LHCN-M2 (cell line): ENCODE results near the gene COL27A1. TPM values are rescaled to one million over a fixed set of nuclear protein-coding genes. Genes with fewer than 3 reads are reported as not detected.

Experiments used
- DNase-seq: peaks from one replicate; pipeline ENCODE4 v3.0.0-alpha.2; 2012; ENCODE audit warnings: low read depth
- polyA plus RNA-seq: library from polyadenylated mRNA; unstranded; fragments of >200 nt; gene quantifications from one replicate; pipeline ENCODE4 v1.2.1, GENCODE V29; 2012; ENCODE audit warnings: missing spikeins
- total RNA-seq: library from RNA; depleted of rRNA; stranded (reverse); fragments of >200 nt; gene quantifications from 2 replicates; pipeline ENCODE4 v1.2.3, GENCODE V29; 2014; rRNA removed

Gene COL27A1
- total RNA-seq, result 6.7 and 11.4 TPM in 2 replicates
- polyA plus RNA-seq, result 3.5 TPM

DNA sequence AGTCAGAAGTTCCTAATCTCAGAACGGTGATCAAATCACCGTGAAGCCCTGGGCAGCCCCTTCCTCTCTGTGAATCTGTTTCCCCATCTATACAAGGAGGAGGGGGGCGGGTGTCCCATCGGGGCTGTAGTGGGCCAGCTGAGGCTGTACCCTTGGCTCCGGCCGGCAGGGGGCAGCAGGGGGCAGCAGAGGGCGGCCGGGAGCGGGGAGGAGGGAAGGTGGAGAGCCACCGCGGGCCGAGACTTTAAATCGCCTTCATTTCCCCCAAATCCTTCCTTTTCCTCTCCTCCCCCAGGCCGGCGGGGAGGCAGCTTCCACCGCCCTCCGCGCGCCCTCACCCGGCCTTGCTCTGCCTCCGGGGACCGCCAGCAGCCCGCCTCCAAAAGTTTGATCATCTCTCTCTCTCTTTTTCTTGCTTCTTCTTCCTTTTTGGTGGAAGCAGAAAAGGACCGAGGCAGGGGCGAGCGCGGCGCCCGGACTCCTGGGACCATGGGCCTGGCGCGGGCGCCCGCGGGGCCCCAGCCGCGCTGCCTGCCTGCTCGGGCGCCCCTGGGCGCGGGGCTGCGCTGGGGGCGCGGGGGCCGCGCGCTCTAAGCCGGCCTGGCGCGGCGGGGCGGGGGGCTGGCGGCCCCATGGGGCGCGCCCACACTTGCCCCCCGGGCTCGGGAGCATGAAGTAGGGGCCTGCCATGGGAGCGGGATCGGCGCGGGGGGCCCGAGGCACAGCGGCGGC is at the start of gene COL27A1:
Gene COL27A1 (plus strand): TSS at position 275 of the 732 bp plus-strand sequence. CDS start 414 bp downstream, at position 689.
- peak; percentile 72 for DNase-seq

DNA sequence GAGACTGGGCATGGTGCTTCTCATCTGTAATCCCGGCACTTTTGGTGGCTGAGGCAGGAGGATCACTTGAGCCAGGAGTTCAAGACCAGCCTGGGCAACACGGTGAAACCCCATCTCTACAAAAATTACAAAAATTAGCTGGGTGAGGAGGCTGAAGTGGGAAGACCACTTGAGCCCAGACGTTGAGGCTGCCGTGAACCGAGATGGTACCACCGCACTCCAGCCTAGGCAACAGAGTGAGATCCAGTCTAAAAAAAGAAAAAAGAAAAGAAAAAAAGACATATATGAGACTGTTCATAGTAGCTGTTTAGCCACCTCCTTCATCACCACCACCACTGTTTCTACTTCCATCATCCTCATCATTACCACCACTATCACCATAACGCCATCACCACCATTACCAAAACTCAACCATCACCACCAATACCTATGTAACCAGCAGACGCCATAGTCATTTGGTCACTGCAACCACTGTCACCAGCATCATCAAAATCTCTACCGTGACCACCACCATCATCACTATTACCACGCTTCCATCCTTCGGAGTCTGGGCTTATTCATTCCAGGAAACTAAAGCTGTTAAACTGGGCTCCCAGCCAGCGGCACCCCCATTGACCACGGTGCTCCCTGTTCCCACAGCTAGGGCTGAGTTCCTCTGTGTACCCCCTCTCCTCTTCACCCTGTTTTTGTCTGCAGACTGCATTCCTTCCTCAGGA is 47.9 kb upstream of the COL27A1 start:
- no peak for DNase-seq

DNA sequence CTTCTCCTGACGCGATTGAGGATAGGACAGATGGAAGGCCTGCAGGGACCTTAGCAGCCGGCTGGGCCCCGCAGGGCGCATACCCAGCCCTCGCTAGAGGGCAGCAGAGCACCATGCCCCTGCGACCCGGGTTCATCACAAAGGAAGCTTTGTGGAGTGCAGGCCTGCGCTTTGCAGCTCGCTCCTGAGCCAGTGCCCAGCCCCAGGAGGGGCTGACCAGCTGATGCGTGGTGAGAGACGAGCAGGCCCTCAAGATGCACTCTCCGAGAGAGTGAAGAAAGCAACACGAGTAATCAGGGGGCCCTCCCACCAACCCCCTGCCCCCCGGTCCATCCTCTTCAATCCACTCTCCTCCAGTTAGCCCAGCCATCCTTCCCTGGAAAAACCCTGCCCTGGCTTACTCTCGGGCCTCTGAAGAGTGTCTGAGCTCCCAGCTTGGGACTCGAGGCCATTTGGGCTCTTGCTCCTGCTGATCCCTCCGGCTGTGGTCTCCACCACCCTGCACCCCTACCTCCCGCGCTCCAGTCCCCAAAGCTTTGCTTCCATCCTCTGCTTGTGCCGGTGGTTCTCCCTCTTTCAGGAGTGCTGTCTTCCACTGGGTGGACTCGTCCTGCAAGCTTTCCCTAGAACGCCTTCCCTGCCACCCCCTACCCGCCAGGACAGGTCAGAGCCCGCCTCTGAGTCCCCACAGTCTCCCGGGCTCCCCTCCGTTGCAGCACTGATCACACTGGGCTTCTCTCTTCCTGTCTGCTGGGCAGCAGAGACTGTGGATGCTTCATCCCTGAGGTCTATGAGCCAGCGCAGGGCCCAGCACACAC is 47.1 kb upstream of the COL27A1 start:
- DNase-seq, result peak; percentile 60

DNA sequence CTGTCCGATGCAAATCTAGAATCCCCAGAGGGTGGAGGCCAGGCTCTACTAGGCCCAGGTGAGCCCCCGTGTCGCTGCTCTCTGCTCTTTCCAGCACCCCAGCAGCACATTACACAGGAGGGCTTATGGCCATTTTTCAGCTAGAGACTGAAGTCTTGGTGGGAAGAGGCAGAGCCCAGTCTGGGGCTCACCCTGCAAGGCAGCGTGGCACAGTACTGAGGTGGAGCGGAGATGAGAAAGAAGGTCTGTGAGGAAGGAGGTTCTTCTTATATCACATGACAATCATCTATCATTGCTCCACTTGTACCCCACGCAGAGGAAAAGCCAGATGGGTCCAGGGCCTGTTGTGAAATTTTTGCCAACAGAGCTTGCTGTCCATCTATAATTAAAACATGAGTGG is 46.2 kb upstream of the COL27A1 start:
- no peak for DNase-seq

DNA sequence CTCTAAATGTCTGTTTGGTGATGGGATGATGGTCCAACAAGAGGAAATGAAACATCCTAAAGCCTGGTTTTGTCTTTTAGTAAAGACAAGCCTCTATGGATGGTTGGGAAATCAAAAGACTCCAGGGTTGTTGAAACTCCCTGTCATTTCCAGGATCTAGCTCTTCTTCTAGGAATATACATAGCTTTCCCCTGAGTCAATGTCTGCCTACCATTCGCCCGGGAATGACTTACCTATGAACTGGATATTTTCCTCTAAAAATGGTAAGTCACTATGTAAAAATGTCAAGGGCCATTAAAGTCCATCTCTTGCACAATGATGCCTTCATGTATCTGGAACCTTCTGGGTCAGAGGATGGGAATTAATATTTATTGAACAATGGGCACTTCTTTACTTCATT is 45.2 kb upstream of the COL27A1 start:
- peak; percentile 45 for DNase-seq

DNA sequence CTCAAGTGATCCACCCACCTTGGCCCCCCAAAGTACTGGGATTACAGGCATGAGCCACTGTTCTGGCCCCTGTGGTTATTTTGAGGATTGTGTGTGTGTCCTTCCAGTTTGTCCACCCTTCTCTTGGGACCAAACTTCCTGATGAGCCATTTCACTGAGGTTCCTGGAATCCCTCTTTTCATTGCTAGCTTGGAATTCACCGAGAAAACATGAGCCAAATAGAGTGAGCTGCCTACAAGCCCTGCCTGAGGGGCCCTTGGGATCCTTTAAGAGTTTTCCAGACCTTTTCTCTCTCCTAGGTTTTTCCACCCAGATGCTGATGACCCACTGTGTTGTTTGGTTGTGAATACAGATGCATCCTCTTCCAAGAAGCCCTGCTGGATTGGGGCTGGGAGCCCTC is 43.0 kb upstream of the COL27A1 start:
- no peak for DNase-seq

DNA sequence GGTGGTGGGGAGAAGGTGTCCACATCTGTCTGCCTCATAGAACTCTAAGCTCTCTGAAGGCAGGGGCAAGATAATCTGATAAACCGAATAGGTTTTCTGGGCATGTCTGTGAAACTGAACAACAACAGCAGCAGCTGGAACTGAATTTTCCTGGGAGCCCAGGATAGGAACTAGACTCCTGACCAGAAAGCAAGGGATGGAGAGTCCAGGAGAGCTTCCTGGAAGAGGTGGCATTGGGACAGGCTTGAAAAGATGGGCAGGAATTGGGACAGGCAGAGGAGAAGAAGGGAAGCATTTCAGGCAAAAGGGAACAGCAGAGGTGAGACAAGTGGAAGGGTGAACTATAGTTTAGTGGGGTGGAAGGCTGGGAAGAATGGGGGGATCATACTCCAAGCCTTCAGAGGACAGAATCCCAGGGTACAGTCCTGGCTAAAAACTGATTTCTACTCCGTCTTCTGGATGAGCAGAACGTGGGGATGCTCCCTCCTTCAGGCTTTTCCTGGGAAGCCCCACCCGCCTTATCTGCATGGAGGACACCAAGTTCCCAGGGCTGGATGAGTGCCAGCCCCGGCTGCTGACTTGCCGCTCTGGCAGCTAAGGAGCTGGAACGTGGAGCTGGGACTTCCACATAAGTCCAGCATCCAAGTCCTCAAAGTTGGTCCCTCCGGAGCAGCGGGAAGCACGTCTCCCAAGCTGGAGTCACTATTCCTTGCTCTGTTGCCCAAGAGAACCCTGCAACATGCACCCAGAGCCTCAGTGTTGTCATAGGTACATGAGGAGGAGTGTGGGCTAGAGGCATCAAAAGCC is 42.4 kb upstream of the COL27A1 start:
- DNase-seq, result peak; percentile 46

DNA sequence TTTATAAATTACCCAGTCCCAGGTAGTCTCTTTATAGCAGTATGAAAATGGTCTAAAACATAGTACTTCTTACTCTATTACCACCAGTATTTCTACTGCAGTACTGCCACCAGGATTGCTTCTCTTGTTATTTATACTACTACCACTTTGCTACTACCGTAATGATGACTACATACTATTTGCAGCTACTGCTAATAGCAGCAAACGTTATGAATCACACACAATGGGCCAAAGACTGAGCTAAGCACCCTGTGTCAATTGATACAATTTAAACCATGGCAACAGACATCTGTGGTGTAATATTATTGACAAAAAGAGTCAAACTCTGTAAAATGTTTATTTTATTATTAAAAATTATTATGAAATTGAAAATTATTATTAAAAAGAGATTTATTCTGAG is 41.0 kb upstream of the COL27A1 start:
- DNase-seq, result no peak

DNA sequence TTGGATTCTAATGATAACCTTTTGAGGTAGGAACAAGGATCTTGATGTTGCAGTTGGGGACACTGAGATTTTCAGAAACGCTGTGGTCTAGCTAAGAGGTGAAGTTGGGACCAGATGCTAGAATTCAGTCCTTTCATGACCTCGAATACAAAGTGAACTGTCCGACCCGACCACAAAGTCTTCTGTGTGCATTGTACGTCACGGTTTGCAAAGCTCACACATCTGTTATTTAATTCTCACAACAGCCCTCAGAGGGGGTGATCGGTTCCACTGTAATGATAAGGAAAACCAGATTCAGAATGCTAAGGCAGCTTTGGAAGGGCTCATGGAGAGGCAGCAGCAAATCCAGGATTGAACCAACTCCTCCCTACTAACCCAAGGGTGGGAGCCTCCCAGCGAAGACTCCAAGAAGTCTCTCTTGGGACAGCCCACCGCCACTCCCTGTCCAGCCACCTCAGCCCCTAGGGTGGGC is 39.6 kb upstream of the COL27A1 start:
- no peak for DNase-seq

DNA sequence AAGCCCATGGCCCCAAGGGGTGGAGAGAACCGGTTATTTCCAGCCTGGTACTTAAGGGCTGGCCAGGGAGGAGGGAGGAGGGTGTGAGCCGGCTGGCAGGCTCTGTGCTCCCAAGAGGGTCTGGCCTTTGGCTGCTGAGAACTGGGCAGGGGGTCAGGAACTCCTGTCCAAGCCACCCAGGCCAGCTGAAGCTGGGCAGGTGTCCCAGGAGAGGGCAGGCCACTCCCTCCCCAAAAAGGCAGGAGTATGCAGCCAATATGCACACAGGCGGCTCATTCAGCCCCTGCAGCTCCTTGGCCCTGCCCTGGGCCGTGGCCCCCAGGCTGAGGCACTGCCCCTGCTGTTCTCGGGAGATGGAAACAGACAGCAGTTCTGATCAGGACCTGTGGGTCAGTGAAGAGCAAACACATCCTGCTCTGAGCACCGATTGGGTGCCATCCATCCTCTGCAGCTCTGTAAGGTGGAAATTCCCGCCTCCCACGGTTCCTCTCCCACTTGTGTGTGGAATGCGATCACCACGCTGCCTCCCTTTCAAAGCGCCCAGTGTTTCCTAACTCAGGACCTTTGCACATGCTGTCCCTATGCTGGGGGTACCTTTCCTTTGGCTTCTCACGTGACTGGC is 39.1 kb upstream of the COL27A1 start:
- no peak for DNase-seq

DNA sequence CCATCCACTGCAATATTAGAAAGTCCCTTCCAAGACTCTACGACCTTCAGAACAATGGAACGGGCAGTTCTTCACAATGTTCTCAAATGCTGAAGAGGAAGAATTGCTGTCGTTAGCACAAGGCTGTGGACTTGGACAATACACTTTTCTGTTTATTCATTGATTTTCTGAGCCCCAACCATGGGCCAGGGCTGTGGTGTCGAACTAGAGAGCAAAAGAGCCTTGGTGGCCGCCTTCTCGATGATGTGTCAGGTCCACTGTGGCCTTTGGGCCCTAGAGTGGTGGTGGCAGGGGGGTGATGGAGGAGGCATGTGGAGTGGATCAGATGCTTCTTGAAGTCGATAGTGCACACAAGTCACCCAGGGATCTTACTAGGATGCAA is 37.7 kb upstream of the COL27A1 start:
- DNase-seq, result no peak

DNA sequence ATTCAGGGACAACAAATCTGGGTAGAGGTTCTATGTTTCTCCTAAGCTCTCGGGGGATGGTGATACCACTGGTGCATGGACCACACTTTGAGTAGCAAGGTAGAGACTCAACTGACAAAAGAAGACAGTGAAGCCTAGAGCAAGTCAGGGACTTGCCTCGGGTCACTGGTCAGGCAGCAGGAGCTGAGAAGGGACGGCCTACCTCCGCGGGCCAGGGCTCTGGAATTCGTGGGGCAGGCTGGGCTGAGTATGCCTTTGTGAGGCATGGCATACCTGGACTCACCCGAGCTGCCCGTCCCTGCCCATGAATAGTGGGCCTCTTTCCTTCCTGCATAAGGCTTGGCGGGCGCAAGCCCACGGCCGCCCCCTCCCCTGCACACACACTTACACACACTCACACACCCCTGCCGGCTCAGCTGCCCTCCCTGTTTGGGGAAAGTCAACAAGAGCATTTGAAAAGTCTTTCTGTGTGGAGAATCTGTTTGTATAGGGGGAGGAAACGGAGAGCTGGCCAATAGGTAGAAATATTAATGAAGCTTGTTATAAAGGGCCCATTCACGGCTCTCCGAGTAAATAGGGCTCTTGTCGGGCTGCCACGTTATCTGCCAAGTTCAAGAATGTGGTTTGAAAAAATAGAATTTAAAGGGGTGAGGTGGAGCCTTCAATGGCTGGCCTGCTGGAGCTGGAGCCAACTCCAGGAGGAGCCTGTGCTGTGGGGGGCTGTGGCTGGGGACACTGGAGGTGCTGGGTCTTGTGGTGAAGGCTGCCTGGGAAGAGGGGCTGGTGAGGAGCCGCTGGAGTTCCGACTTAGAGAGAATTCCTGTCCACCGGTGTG is 37.1 kb upstream of the COL27A1 start:
- DNase-seq, result no peak

DNA sequence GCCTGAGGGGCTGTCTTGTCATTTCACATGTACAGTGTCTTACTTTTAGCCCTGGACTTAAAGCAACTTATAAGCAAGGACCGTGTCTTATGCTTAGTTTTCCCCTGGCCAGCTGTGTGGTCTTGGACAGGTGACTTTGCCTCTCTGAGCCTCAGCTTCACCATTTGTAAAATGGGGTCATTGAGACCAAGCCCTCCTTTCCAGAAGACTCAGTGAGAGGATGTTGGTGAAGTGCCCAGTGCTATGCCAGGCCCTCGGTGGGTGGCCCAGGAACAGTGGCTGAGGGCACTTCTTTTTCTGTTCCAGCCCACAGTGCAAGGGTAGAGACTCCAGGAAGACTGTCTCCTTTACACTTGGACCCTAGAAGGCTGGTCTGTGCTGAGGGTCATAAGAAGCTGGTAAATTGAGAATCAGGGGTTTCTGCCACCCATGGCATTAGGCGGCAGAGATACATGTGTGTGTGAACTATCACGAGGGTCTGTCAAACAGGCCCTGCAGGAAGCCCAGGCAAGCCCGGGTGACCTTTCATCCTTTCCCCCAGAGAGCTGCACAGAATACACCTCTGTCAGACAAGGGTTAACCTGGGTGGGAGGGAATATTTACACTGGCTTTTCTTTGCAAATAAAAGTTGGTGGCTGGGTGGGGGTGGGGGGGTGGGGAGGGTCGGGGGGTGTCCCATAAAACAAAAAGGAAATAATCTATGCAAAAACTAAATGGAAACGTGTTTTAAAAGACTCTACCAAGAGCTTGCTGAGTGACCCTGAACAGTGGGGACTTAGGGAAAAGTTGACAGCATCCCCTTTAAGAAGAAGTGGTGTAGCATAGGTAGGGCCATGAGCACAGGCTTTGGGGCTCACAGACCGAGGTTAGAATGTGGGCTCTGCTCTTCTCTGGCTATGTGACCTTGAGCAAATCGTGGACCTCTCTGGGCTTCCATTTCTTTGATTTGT is 35.8 kb upstream of the COL27A1 start:
- DNase-seq, result no peak

DNA sequence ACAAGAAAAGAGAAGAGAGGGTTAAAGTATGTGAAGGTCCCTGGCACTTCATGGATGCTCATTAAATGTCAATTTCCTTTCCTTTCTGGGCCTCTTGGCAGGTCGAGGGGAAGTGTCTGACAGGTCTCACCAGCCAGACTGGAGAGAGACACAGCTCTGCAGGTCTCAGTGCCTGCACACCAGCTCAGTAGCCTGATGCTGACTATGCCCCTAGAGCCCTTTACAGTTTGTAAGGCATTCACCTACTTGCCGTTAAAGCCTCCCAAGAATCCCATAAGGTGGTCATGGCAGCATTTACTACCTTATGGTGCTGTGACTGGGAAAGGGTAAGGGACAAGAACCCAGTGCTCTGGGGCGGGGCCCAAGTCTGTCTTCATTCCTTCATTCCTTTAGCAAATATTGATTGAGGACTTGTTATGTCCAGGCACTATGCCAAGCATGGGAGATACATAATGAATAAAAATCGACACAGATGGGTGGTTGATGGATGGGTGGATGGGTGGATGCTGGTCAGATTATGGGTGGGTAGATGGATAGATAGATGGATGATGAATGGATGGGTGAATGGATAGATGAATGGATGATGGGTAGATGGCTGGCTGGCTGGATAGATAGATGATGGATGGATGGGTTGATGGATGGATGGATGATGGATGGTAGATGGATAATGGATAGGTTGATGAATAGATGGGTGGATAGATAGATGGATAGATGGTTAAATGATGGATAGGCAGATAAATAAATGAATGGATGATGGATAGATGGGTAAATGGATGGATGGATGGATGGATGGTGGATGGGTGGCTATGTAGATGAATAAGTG is 34.9 kb upstream of the COL27A1 start:
- no peak for DNase-seq

DNA sequence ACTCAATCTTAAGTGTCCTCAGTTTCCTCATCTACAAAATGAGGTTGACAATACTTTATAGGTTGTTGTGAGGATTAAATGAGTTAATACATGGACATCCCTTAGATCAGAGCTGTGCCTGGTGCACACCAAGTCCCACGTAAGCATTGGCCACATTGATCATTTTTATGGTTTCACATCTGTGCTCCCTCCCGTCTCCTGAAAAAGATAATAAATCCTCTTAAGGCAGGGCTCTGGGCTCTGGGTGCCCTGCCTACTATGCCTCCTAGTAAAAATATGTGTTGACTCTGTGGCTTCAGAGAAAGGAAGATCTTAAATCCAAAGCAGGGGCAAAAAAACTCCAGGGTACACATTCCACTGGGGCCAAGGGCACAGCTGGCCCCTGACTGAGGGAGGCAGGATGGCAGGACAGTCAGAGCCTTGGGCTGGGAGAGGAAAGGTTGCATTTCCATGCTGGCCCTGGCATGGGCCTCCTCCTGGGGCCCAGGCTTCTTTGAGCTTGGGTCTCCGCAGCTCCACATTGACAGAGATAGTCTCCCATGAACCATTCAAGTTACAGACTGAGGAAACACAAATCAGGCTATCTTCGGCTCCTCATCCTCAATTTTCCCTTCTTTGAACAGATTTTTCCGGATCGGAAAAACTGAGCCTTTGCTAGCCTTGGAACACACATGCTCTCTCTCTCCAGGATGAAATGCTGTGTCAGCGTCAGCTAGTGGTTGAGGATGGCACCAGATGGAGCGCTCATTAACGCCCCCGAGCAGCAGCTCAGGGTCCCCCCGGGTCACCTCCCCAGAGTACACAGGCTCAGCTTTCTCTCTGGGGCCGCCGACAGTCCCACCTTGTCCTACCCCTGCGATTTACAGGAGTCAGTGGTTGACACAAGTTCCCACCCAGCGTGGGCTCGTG is 33.9 kb upstream of the COL27A1 start:
- DNase-seq, result no peak

DNA sequence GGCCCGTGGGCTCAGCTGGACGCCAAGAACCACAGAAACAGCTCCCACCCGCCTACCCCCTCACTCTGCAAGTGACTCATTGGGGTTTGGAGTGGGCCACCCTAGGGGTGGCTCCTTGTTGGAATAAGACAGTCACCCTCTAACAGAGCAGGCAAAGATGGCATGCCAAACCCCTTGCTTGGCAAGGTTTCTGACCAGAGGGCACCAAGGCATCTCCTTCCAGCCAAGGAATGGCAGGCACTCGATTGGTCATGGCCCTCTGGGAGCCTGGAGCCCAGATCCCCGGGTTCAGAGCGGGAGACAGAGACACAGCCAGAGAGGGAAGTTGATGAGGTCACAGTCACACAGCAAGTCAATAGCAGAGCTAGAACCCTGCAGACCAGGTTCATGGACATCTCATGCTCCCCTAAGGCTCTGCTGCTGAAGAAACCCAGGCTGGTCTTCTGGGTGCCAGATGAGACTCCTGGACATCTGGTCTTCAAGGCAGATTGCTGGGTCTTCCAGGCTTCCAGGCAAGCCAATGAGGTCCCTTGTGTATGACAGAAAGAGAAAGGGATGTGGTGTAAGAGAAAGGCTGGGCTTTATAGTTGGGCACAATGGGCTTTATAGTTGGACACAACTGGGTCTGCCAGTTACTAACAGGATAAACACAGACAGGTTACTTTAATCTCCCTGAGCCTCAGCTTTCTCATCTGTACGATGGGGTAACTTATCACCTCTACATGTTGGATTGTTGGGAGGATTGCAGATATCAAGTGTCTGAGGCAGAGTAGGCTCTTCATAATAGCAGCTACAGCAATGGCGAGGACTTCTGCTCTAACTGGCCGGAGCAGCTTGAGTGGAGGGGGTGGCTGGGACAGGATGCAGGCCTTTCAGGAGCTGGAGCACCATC is 33.0 kb upstream of the COL27A1 start:
- DNase-seq, result no peak
